ENCODE data around the gene CTSW. TPM values are rescaled to one million over a fixed set of nuclear protein-coding genes. Genes with fewer than 3 reads are reported as not detected.
A peak's percentile ranks its signal among the peaks of the same experiment; 100 is the strongest.

CTSW gene
- total RNA-seq, 1 donor = 0.43 TPM

DNA sequence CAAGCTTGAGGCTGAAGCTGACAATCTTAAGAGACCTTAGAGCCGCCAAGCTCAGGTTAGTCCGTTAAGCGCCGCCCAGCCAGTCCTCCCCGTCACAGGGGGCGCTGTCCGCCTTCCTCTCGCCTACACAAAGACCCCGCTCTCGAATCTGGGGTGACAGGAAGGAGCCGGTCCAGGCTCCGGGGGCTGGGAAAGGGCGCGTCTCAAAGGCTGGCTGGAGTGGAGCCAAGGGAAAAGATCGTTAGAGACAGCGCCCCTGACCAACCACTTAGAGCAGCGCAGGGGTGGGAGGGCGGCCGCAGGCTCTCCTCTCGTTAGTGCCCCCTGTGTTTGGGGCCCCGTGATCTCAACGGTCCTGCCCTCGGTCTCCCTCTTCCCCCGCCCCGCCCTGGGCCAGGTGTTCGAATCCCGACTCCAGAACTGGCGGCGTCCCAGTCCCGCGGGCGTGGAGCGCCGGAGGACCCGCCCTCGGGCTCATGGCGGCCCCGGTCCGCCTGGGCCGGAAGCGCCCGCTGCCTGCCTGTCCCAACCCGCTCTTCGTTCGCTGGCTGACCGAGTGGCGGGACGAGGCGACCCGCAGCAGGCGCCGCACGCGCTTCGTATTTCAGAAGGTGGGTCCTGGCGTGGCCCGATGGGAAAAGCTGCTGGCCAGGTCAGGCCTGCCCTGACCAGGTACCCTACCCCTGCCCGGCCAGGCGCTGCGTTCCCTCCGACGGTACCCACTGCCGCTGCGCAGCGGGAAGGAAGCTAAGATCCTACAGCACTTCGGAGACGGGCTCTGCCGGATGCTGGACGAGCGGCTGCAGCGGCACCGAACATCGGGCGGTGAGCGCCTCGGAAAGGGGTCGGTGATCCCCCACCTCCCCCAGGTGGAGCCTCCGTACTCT is 19.1 kb upstream of the CTSW start, which contains the start of gene MUS81:
Gene MUS81, plus strand, starts transcription at position 156 of the 887 bp plus-strand sequence. Its CDS starts 321 bp downstream, at position 477.
- peak; percentile 99 for DNase-seq (ENCODE audit: low read depth)
- H3K4me3 ChIP-seq (ENCODE audit: low read depth, low read length) = peak within 1 kb of the TSS; percentile 98
- TF ChIP-seq, protein P1, sequence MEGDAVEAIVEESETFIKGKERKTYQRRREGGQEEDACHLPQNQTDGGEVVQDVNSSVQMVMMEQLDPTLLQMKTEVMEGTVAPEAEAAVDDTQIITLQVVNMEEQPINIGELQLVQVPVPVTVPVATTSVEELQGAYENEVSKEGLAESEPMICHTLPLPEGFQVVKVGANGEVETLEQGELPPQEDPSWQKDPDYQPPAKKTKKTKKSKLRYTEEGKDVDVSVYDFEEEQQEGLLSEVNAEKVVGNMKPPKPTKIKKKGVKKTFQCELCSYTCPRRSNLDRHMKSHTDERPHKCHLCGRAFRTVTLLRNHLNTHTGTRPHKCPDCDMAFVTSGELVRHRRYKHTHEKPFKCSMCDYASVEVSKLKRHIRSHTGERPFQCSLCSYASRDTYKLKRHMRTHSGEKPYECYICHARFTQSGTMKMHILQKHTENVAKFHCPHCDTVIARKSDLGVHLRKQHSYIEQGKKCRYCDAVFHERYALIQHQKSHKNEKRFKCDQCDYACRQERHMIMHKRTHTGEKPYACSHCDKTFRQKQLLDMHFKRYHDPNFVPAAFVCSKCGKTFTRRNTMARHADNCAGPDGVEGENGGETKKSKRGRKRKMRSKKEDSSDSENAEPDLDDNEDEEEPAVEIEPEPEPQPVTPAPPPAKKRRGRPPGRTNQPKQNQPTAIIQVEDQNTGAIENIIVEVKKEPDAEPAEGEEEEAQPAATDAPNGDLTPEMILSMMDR (IDR thresholded peaks at IDR 0.05; ENCODE audit: insufficient read depth, low read depth, low read length) = peak; percentile 86

- TF ChIP-seq, protein P1 (IDR thresholded peaks at IDR 0.05; ENCODE audit: insufficient read depth, low read depth, low read length) = no peak
- H3K4me3 ChIP-seq (ENCODE audit: low read depth, low read length) = peak overlapping the region; percentile 94
- no peak for DNase-seq (ENCODE audit: low read depth)
These were observed 18.5 kb upstream of the CTSW start for GRCh38 chr11:65861165-65861505.

GRCh38 chr11:65861533-65862183 is 18.0 kb upstream of the CTSW start:
- TF ChIP-seq, protein P1 (IDR thresholded peaks at IDR 0.05; ENCODE audit: insufficient read depth, low read depth, low read length) = no peak
- no peak for DNase-seq (ENCODE audit: low read depth)
- peak overlapping the region; percentile 94 for H3K4me3 ChIP-seq (ENCODE audit: low read depth, low read length)

- no peak for DNase-seq (ENCODE audit: low read depth)
- TF ChIP-seq, protein P1 (IDR thresholded peaks at IDR 0.05; ENCODE audit: insufficient read depth, low read depth, low read length) = no peak
- no peak overlapping the region for H3K4me3 ChIP-seq (ENCODE audit: low read depth, low read length)
These were observed 17.4 kb upstream of the CTSW start for GRCh38 chr11:65862191-65862735.

- DNase-seq (ENCODE audit: low read depth) = no peak
- TF ChIP-seq, protein P1 (IDR thresholded peaks at IDR 0.05; ENCODE audit: insufficient read depth, low read depth, low read length) = no peak
- H3K4me3 ChIP-seq (ENCODE audit: low read depth, low read length) = no peak overlapping the region
These were observed 16.4 kb upstream of the CTSW start for GRCh38 chr11:65862941-65863888.

All from fibroblast of villous mesenchyme (primary cell).